Keratinocyte (primary cell): ENCODE measurements around the gene UCHL1. TPM values are rescaled to one million over a fixed set of nuclear protein-coding genes. Genes with fewer than 3 reads are reported as not detected.

Experiments
- DNase-seq: peaks from one replicate; pipeline ENCODE4 v3.0.0-alpha.2; 2011; ENCODE audit warnings: low read depth, missing footprints, low spot score
- FAIRE-seq: peaks from 2 replicates; lab custom pipeline; 2011; peaks lifted over from hg19 to GRCh38; lab: Jason Lieb, UNC
- H2AFZ ChIP-seq: 2 replicates; pipeline ENCODE4 v1.6.0; 2012; ENCODE audit warnings: low read length, control low read depth, inconsistent platforms; ENCODE audit not compliant: control insufficient read depth
- H3K27ac ChIP-seq: 2 replicates; pipeline ENCODE4 v1.5.1; 2011; ENCODE audit warnings: low read length; ENCODE audit not compliant: control insufficient read depth, insufficient read depth
- H3K27me3 ChIP-seq: 3 replicates; pipeline ENCODE4 v1.6.0; 2011; ENCODE audit warnings: low read length; ENCODE audit not compliant: control insufficient read depth, insufficient read depth; ENCODE audit errors: extremely low read depth
- H3K36me3 ChIP-seq, 2 experiments: 2 replicates in 1 of 2; 3 replicates in 1 of 2; pipeline ENCODE4 v1.5.1; 2011; ENCODE audit warnings: low read length in 2 of 2, mild to moderate bottlenecking in 1 of 2; ENCODE audit not compliant: control insufficient read depth in 2 of 2, insufficient read depth in 2 of 2; ENCODE audit errors: extremely low read depth in 1 of 2
- H3K4me1 ChIP-seq: 3 replicates; pipeline ENCODE4 v1.5.1; 2011; ENCODE audit warnings: low read length; ENCODE audit not compliant: control insufficient read depth, insufficient read depth; ENCODE audit errors: extremely low read depth
- H3K4me2 ChIP-seq: 3 replicates; pipeline ENCODE4 v1.6.0; 2011; ENCODE audit warnings: low read depth, low read length; ENCODE audit not compliant: control insufficient read depth, insufficient read depth; ENCODE audit errors: extremely low read depth
- H3K4me3 ChIP-seq, 3 experiments: fragments of 200-600 bp in 1 of 3; sonication (generic) in 1 of 3; 2 replicates in 2 of 3; 3 replicates in 1 of 3; pipeline ENCODE4 v1.5.1; 2011 to 2016; ENCODE audit warnings: low read length in 3 of 3, mild to moderate bottlenecking in 3 of 3, control low read depth in 2 of 3, inconsistent platforms in 1 of 3, low read depth in 1 of 3, mixed read lengths in 1 of 3, mixed run types in 1 of 3, moderate library complexity in 1 of 3; ENCODE audit not compliant: control insufficient read depth in 2 of 3, insufficient read depth in 2 of 3; ENCODE audit errors: extremely low read depth in 1 of 3
- H3K79me2 ChIP-seq: 2 replicates; pipeline ENCODE4 v1.6.0; 2012; ENCODE audit warnings: low read length; ENCODE audit not compliant: control insufficient read depth, insufficient read depth
- H3K9ac ChIP-seq: 3 replicates; pipeline ENCODE4 v1.6.0; 2011; ENCODE audit warnings: low read length; ENCODE audit not compliant: control insufficient read depth, insufficient read depth; ENCODE audit errors: extremely low read depth
- H3K9me1 ChIP-seq: 3 replicates; pipeline ENCODE4 v1.6.0; 2011; ENCODE audit warnings: low read length; ENCODE audit not compliant: control insufficient read depth, insufficient read depth; ENCODE audit errors: extremely low read depth
- H3K9me3 ChIP-seq: 2 replicates; pipeline ENCODE4 v1.5.1; 2012; ENCODE audit warnings: low read depth, low read length; ENCODE audit not compliant: control insufficient read depth
- H4K20me1 ChIP-seq: 3 replicates; pipeline ENCODE4 v1.6.0; 2011; ENCODE audit warnings: low read length; ENCODE audit not compliant: control insufficient read depth, insufficient read depth; ENCODE audit errors: extremely low read depth
- CTCF ChIP-seq, 3 experiments: IDR thresholded peaks in 1 of 3; conservative IDR thresholded peaks in 1 of 3; optimal IDR thresholded peaks in 1 of 3; 2 replicates in 2 of 3; 3 replicates in 1 of 3; pipeline versions ENCODE3 to v1.5.1; 2011; ENCODE audit warnings: low read length in 3 of 3, mild to moderate bottlenecking in 3 of 3, moderate library complexity in 2 of 3, control low read depth in 1 of 3, inconsistent platforms in 1 of 3; ENCODE audit not compliant: insufficient read depth in 2 of 3; ENCODE audit errors: extremely low read depth in 1 of 3
- EZH2 ChIP-seq: IDR thresholded peaks from one replicate; pipeline ENCODE4 v1.6.1; 2012; ENCODE audit warnings: inconsistent platforms, mild to moderate bottlenecking, low read length, moderate library complexity
- dilution Hi-C: fragments of 300-500 bp; cut with MboI; formaldehyde crosslinking; loops from one replicate; pipeline ENCODE4 v1.7.0; 2020; ENCODE audit warnings: low sequenced_read_pairs; ENCODE audit not compliant: extremely low pct_ligation_motif_present
- polyA plus RNA-seq, 5 experiments: library from polyadenylated mRNA; depleted of rRNA in 3 of 5; stranded (reverse) in 3 of 5; stranded (forward) in 1 of 5; unstranded in 1 of 5; fragments of >200 nt; gene quantifications; 1 replicate in 1 of 5; 2 replicates in 3 of 5; 3 replicates in 1 of 5; pipeline versions ENCODE4 v1.2.1 to v1.2.3, GENCODE V29; 2011 to 2012; ENCODE audit warnings: missing spikeins in 2 of 5, low read depth in 1 of 5, low replicate concordance in 1 of 5

The UCHL1 gene
- polyA plus RNA-seq, 1 donor (not counting 4 experiments of a cell fraction or from before 2014, with no cell fraction given): 3.0 TPM

- Histone ChIP-seq H3K27me3 (no peaks in the 10 kb centered on the region), H3K36me3 (no peaks in the 10 kb centered on the region), H3K9me1 (no peaks in the 10 kb centered on the region), H3K4me2 (no peak overlapping the region), H3K9me3 (no peaks in the 10 kb centered on the region), H2AFZ (no peak overlapping the region), H4K20me1 (no peaks in the 10 kb centered on the region), H3K4me1 (peaks cover 23% of the 10 kb centered on the region), H3K27ac (no peak overlapping the region), H3K79me2 (peaks cover 6% of the 10 kb centered on the region), H3K9ac (no peak overlapping the region), H3K4me3 (no peak overlapping the region)
- dilution Hi-C loops: no loop called here
- FAIRE-seq (no peak), DNase-seq (no peak)
- no peak for TF ChIP-seq CTCF (optimal IDR thresholded peaks at IDR 0.05 in 1 of 3, IDR thresholded peaks at IDR 0.05 in 1 of 3, conservative IDR thresholded peaks at IDR 0.05 in 1 of 3; ENCODE audit: extremely low read depth in 1 of 3, insufficient read depth in 2 of 3, low read length in 3 of 3)
- TF ChIP-seq EZH2: no peak
Measured at GRCh38 chr4:41218703-41219102, 38.0 kb upstream of the UCHL1 start.

GRCh38 chr4:41219421-41219950 is 37.2 kb upstream of the UCHL1 start:
- H3K4me1 ChIP-seq: peaks cover 23% of the 10 kb centered on the region
- H3K4me3 ChIP-seq: no peak overlapping the region
- no peaks in the 10 kb centered on the region for H3K9me1 ChIP-seq
- H3K4me2 ChIP-seq: no peak overlapping the region
- no peak for FAIRE-seq
- no peaks in the 10 kb centered on the region for H3K27me3 ChIP-seq
- dilution Hi-C loops: no loop called here
- no peak overlapping the region for H2AFZ ChIP-seq
- H3K36me3 ChIP-seq: no peaks in the 10 kb centered on the region
- H4K20me1 ChIP-seq: no peaks in the 10 kb centered on the region
- peaks cover 2% of the 10 kb centered on the region for H3K79me2 ChIP-seq
- no peak overlapping the region for H3K9ac ChIP-seq
- no peaks in the 10 kb centered on the region for H3K9me3 ChIP-seq
- no peak for DNase-seq
- no peak overlapping the region for H3K27ac ChIP-seq
- no peak for TF ChIP-seq CTCF (optimal IDR thresholded peaks at IDR 0.05 in 1 of 3, IDR thresholded peaks at IDR 0.05 in 1 of 3, conservative IDR thresholded peaks at IDR 0.05 in 1 of 3; ENCODE audit: extremely low read depth in 1 of 3, insufficient read depth in 2 of 3, low read length in 3 of 3)
- no peak for TF ChIP-seq EZH2
